ENCODE results near the gene MLIP.

GRCh38 chr6:54185885-54186284, 74.6 kb downstream of the MLIP start:
- no peak for TF ChIP-seq EZH2 (IDR thresholded peaks at IDR 0.05)
- no peak for TF ChIP-seq CTCF (IDR thresholded peaks at IDR 0.05)
- no peak for TF ChIP-seq EZH2phosphoT487 (IDR thresholded peaks at IDR 0.05)

Data from neural progenitor cell (in vitro differentiated cells).